SK-N-SH (cell line): Measurements from ENCODE around the gene ZNF827. TPM values are rescaled to one million over a fixed set of nuclear protein-coding genes. Genes with fewer than 3 reads are reported as not detected.
A peak's percentile ranks its signal among the peaks of the same experiment; 100 is the strongest.

Experiments used
- CTCF ChIA-PET: fragments of 300-600, 350-600 bp; formaldehyde crosslinking; extraction: SDS; loops from one replicate; lab custom pipeline; 2021; lab: Yijun Ruan, JAX
- POLR2A ChIA-PET: fragments of 350-600 bp; sonication (Branson Sonifier 250); formaldehyde crosslinking; extraction: SDS; loops from one replicate; lab custom pipeline; 2020; ENCODE audit warnings: antibody characterized with exemption, inconsistent platforms; lab: Yijun Ruan, JAX
- DNase-seq: peaks from one replicate; pipeline ENCODE4 v3.0.0; 2012
- H2AFZ ChIP-seq: fragments of 200-600 bp; sonication (generic); 2 replicates; pipeline ENCODE4 v1.8.1; 2016; ENCODE audit warnings: antibody characterized with exemption, mild to moderate bottlenecking, low read depth
- H3F3A ChIP-seq: fragments of 200-600 bp; sonication (generic); replicated peaks from 2 replicates; pipeline ENCODE3; 2016; ENCODE audit warnings: antibody characterized with exemption, mild to moderate bottlenecking; ENCODE audit not compliant: insufficient read depth
- H3K27ac ChIP-seq, 2 experiments: fragments of 200-500 bp in 1 of 2; fragments of 200-600 bp in 1 of 2; sonication (Bioruptor generic) in 1 of 2; sonication (generic), shearing (Covaris generic) in 1 of 2; 2 replicates each; pipeline versions ENCODE4 v1.5.1 to v1.6.1; 2014 to 2016; ENCODE audit warnings: low read depth in 2 of 2, inconsistent platforms in 1 of 2, low read length in 1 of 2, mild to moderate bottlenecking in 1 of 2, mixed read lengths in 1 of 2
- H3K27me3 ChIP-seq: fragments of 200-600 bp; sonication (generic), shearing (Covaris generic); 2 replicates; pipeline ENCODE4 v1.6.1; 2016; ENCODE audit warnings: mixed run types; ENCODE audit not compliant: insufficient read depth
- H3K36me3 ChIP-seq, 2 experiments: fragments of 200-500 bp in 1 of 2; fragments of 200-600 bp in 1 of 2; sonication (Bioruptor generic) in 1 of 2; sonication (generic) in 1 of 2; replicated peaks in 1 of 2; 2 replicates each; pipeline versions ENCODE3 to v1.5.1; 2014 to 2016; ENCODE audit warnings: low read length in 1 of 2, mild to moderate bottlenecking in 1 of 2; ENCODE audit not compliant: insufficient read depth in 2 of 2, control insufficient read depth in 1 of 2
- H3K4me1 ChIP-seq, 2 experiments: fragments of 200-500 bp in 1 of 2; fragments of 200-600 bp in 1 of 2; sonication (Bioruptor generic) in 1 of 2; sonication (generic), shearing (Covaris generic) in 1 of 2; 2 replicates each; pipeline versions ENCODE4 v1.5.1 to v1.6.1; 2014 to 2016; ENCODE audit warnings: low read depth in 1 of 2, low read length in 1 of 2, mixed run types in 1 of 2; ENCODE audit not compliant: insufficient read depth in 2 of 2, control insufficient read depth in 1 of 2
- H3K4me2 ChIP-seq: fragments of 200-600 bp; sonication (generic), shearing (Covaris generic); 2 replicates; pipeline ENCODE4 v1.6.1; 2017; ENCODE audit warnings: mixed run types
- H3K4me3 ChIP-seq, 2 experiments: fragments of 200-500 bp in 1 of 2; fragments of 200-600 bp in 1 of 2; sonication (Bioruptor generic) in 1 of 2; sonication (generic), shearing (Covaris generic) in 1 of 2; 2 replicates each; pipeline versions ENCODE4 v1.5.1 to v1.8.1; 2014 to 2016; ENCODE audit warnings: low read depth in 2 of 2, inconsistent platforms in 1 of 2, low read length in 1 of 2, mild to moderate bottlenecking in 1 of 2, mixed read lengths in 1 of 2, moderate library complexity in 1 of 2
- H3K79me2 ChIP-seq: fragments of 200-600 bp; sonication (generic); 2 replicates; pipeline ENCODE4 v1.8.1; 2017; ENCODE audit warnings: mild to moderate bottlenecking; ENCODE audit not compliant: insufficient read depth
- H3K9ac ChIP-seq: fragments of 200-600 bp; sonication (generic); 2 replicates; pipeline ENCODE4 v1.6.1; 2017; ENCODE audit warnings: mixed run types
- H3K9me2 ChIP-seq: fragments of 200-600 bp; sonication (generic); 2 replicates; pipeline ENCODE4 v1.6.1; 2017; ENCODE audit warnings: mixed run types
- H3K9me3 ChIP-seq: fragments of 200-600 bp; sonication (generic); 2 replicates; pipeline ENCODE4 v1.6.1; 2017; ENCODE audit warnings: mixed run types, mild to moderate bottlenecking, moderate library complexity
- H4K20me1 ChIP-seq: fragments of 200-600 bp; sonication (generic); 2 replicates; pipeline ENCODE4 v1.6.1; 2017; ENCODE audit warnings: mild to moderate bottlenecking, mixed run types; ENCODE audit not compliant: insufficient read depth
- CHD2 ChIP-seq: fragments of 150-350 bp; IDR thresholded peaks from 2 replicates; pipeline ENCODE4 v1.6.1; 2018; ENCODE audit warnings: low read length; ENCODE audit not compliant: partially characterized antibody
- CTCF ChIP-seq: fragments of 200-600 bp; sonication (generic); IDR thresholded peaks from 2 replicates; pipeline ENCODE4 v1.6.1; 2017; ENCODE audit warnings: antibody characterized with exemption, mild to moderate bottlenecking, moderate library complexity
- EP300 ChIP-seq, 2 experiments: IDR thresholded peaks; 2 replicates each; pipeline versions ENCODE4 v1.4.0 to v1.6.1; 2012; ENCODE audit warnings: borderline replicate concordance in 1 of 2, low read depth in 1 of 2, low read length in 1 of 2
- FOXJ3 ChIP-seq: sonication (generic); formaldehyde crosslinking; IDR thresholded peaks from 2 replicates; pipeline ENCODE4 v1.5.1; 2020; ENCODE audit warnings: mild to moderate bottlenecking, missing genetic modification reagents
- GATA2 ChIP-seq: sonication (generic); formaldehyde crosslinking; IDR thresholded peaks from 2 replicates; pipeline ENCODE4 v1.5.0; 2020; ENCODE audit warnings: mild to moderate bottlenecking, missing genetic modification reagents
- MAX ChIP-seq: IDR thresholded peaks from 2 replicates; pipeline ENCODE4 v1.4.0; 2012; ENCODE audit warnings: low read depth
- NRF1 ChIP-seq: IDR thresholded peaks from 2 replicates; pipeline ENCODE4 v1.6.1; 2012; ENCODE audit warnings: low read depth, mild to moderate bottlenecking, low read length
- REST ChIP-seq: IDR thresholded peaks from 2 replicates; pipeline ENCODE4 v1.6.1; 2012; ENCODE audit warnings: mild to moderate bottlenecking, low read depth, low read length, moderate library complexity
- RFX5 ChIP-seq: IDR thresholded peaks from 2 replicates; pipeline ENCODE4 v1.6.1; 2012; ENCODE audit warnings: mild to moderate bottlenecking, improper control_type of control experiment, low read length
- RXRA ChIP-seq: IDR thresholded peaks from 2 replicates; pipeline ENCODE4 v1.4.0; 2012; ENCODE audit warnings: low read depth, mild to moderate bottlenecking, borderline replicate concordance
- SMC3 ChIP-seq: IDR thresholded peaks from 2 replicates; pipeline ENCODE4 v1.6.1; 2012; ENCODE audit warnings: low read depth, low read length, improper control_type of control experiment
- TCF12 ChIP-seq: IDR thresholded peaks from 2 replicates; pipeline ENCODE4 v1.4.0; 2012
- YY1 ChIP-seq: IDR thresholded peaks from 2 replicates; pipeline ENCODE4 v1.4.0; 2012; ENCODE audit warnings: low read depth, mild to moderate bottlenecking
- WGBS: methylation state at CpG from one replicate; pipeline ENCODE4 v1.1.6; 2017; ENCODE audit warnings: low lambda C conversion rate; 5-methylcytosine and 5-hydroxymethylcytosine counted together
- polyA plus RNA-seq, 3 experiments: library from polyadenylated mRNA; depleted of rRNA; stranded (reverse); fragments of >200 nt; gene quantifications; 2 replicates each; pipeline ENCODE4 v1.2.3, GENCODE V29; 2012

Gene ZNF827
- polyA plus RNA-seq, 1 of the 3 experiments (the other 2 are of a cell fraction) = 23.2 TPM

- 99% methylated on average over 6 of the region's 6 CpGs for WGBS
- H3K9me3 ChIP-seq = no peaks in the 10 kb centered on the region
- no peak overlapping the region for H3K9ac ChIP-seq
- H4K20me1 ChIP-seq = no peaks in the 10 kb centered on the region
- TF ChIP-seq CHD2 (no peak), FOXJ3 (CRISPR knock-in tag) (no peak)
- no peak for DNase-seq
- H3K4me2 ChIP-seq = no peak overlapping the region
- ChIA-PET CTCF (interaction anchor here (1.5 kb wide), 1 partner anchor 23 kb away, joined by 4 read pairs; no protein-coding TSS in a partner anchor), POLR2A (no interaction called here)
- H3K9me2 ChIP-seq = no peaks in the 10 kb centered on the region
- peaks cover 5% of the 10 kb centered on the region for H3F3A ChIP-seq
- no peaks in the 10 kb centered on the region for H3K27me3 ChIP-seq
- H3K4me1 ChIP-seq = peaks cover 0 to 16% of the 10 kb centered on the region in 2 experiments; a peak in 1 of 4 replicates
- H2AFZ ChIP-seq = no peak overlapping the region
- H3K27ac ChIP-seq = peak overlapping the region in 1 of 2 experiments; percentile 49; a peak in 2 of 4 replicates
- no peaks in the 10 kb centered on the region; the same call in 1 of the 2 replicates for H3K79me2 ChIP-seq
- no peak overlapping the region for H3K4me3 ChIP-seq
- peaks cover 51 to 59% of the 10 kb centered on the region in 2 experiments for H3K36me3 ChIP-seq
These were observed 95.0 kb downstream of the ZNF827 start for GRCh38 chr4:145843639-145844038.

- no peaks in the 10 kb centered on the region for H3K9me2 ChIP-seq
- H4K20me1 ChIP-seq = no peaks in the 10 kb centered on the region
- no peak overlapping the region for H2AFZ ChIP-seq
- TF ChIP-seq RFX5 (no peak), EP300 (IDR thresholded peaks at IDR 0.05; ENCODE audit: borderline replicate concordance in 1 of 2, low read depth in 1 of 2, low read length in 1 of 2) (no peak), RXRA (no peak), MAX (no peak)
- H3K79me2 ChIP-seq = no peaks in the 10 kb centered on the region; the same call in 1 of the 2 replicates
- H3F3A ChIP-seq = peaks cover 5% of the 10 kb centered on the region
- H3K4me1 ChIP-seq = peaks cover 0 to 16% of the 10 kb centered on the region in 2 experiments; a peak in 1 of 4 replicates
- 51% methylated on average over 4 of the region's 4 CpGs for WGBS
- ChIA-PET CTCF (interaction anchor here (1.5 kb wide), 1 partner anchor 23 kb away, joined by 4 read pairs; no protein-coding TSS in a partner anchor), POLR2A (no interaction called here)
- DNase-seq = no peak
- no peaks in the 10 kb centered on the region for H3K9me3 ChIP-seq
- H3K4me3 ChIP-seq = no peak overlapping the region
- H3K4me2 ChIP-seq = no peak overlapping the region
- H3K36me3 ChIP-seq = peaks cover 48 to 54% of the 10 kb centered on the region in 2 experiments
- H3K27ac ChIP-seq = peak overlapping the region in 1 of 2 experiments; percentile 49; a peak in 2 of 4 replicates
- no peak overlapping the region for H3K9ac ChIP-seq
- H3K27me3 ChIP-seq = no peaks in the 10 kb centered on the region
These were observed 95.5 kb downstream of the ZNF827 start for GRCh38 chr4:145843148-145843547.

GRCh38 chr4:145842224-145842887 lies 96.3 kb downstream of the ZNF827 start:
- ChIA-PET POLR2A (no interaction called here), CTCF (interaction anchor here (0.9 to 1.5 kb wide), 3 partner anchors 10 to 191 kb away, joined by 3 to 4 read pairs (median 3); no protein-coding TSS in a partner anchor)
- no peak overlapping the region for H3K4me2 ChIP-seq
- H3K9me3 ChIP-seq = no peaks in the 10 kb centered on the region
- no peaks in the 10 kb centered on the region for H3K9me2 ChIP-seq
- no peak overlapping the region for H2AFZ ChIP-seq
- no peak overlapping the region for H3K9ac ChIP-seq
- no peaks in the 10 kb centered on the region for H4K20me1 ChIP-seq
- H3K4me1 ChIP-seq = peaks cover 0 to 16% of the 10 kb centered on the region in 2 experiments; a peak in 1 of 4 replicates
- TF ChIP-seq NRF1 = no peak
- TF ChIP-seq REST = no peak
- no peak for TF ChIP-seq GATA2 (CRISPR knock-in tag)
- TF ChIP-seq YY1 = no peak
- no peak for TF ChIP-seq RXRA
- no peak for TF ChIP-seq SMC3
- TF ChIP-seq TCF12 = no peak
- TF ChIP-seq CTCF = no peak
- H3K4me3 ChIP-seq = no peak overlapping the region
- no peaks in the 10 kb centered on the region; the same call in 1 of the 2 replicates for H3K79me2 ChIP-seq
- no peak for DNase-seq
- WGBS = 92% methylated on average over 11 of the region's 11 CpGs
- no peaks in the 10 kb centered on the region for H3K27me3 ChIP-seq
- H3F3A ChIP-seq = peaks cover 5% of the 10 kb centered on the region
- peaks cover 46 to 47% of the 10 kb centered on the region in 2 experiments for H3K36me3 ChIP-seq
- peak overlapping the region in 1 of 2 experiments; percentile 49; a peak in 1 of 4 replicates for H3K27ac ChIP-seq
